GM15510 (cell line): ENCODE results near the gene CTDSP2.

ENCODE experiments used
- POLR2A ChIP-seq: IDR thresholded peaks from 3 replicates; pipeline ENCODE4 v1.6.1; 2011; ENCODE audit warnings: borderline replicate concordance; ENCODE audit not compliant: insufficient read length; ENCODE audit errors: extremely low read depth

The CTDSP2 gene

GRCh38 chr12:57775563-57776246, 70.8 kb downstream of the CTDSP2 start:
- TF ChIP-seq POLR2A, result no peak

- TF ChIP-seq POLR2A, result no peak
Observed at GRCh38 chr12:57775044-57775443, 71.5 kb downstream of the CTDSP2 start.

- TF ChIP-seq POLR2A, result no peak
Observed at GRCh38 chr12:57772429-57773322, 73.9 kb downstream of the CTDSP2 start, which contains the start of gene EEF1AKMT3. EEF1AKMT3 (plus strand) TSS chr12:57772614; CDS start chr12:57772725, 111 bp downstream.

- peak; percentile 80 for TF ChIP-seq POLR2A
Observed at GRCh38 chr12:57771873-57772428, 74.6 kb downstream of the CTDSP2 start, which contains the start of gene METTL1. METTL1 (minus strand) TSS chr12:57772105; CDS start chr12:57772083, 22 bp downstream.

GRCh38 chr12:57771236-57771872, 75.2 kb downstream of the CTDSP2 start:
- TF ChIP-seq POLR2A, result no peak

GRCh38 chr12:57770734-57771133, 75.8 kb downstream of the CTDSP2 start:
- no peak for TF ChIP-seq POLR2A
